Measurements from ENCODE around the gene PRKCA.

Gene PRKCA

DNA sequence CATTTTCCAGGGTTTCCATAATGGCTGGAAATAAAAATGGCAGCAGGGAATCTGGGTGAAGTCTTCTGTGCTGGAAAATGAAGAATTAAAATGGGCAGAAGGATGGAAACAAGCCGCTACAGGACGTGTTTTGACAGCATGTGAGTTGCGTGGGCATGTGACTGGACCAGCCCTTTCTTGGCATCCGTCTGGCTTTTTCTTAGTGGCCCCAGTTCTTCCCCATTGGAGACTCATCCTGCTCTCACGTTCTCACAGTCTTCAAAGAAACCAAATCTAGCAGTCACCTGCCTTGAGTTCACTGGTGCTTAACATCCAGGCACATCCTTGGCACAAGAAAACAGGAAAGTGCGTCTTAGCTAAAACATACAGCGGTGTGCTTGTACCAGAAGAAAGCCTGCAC is 352.4 kb downstream of the PRKCA start:
- H4K20me1 ChIP-seq (ENCODE audit: control insufficient read depth, insufficient read depth, low read depth, low read length), result no peaks in the 10 kb centered on the region
- no peaks in the 10 kb centered on the region for H3K36me3 ChIP-seq (ENCODE audit: control insufficient read depth, low read length)
- no peaks in the 10 kb centered on the region for H3K79me2 ChIP-seq (ENCODE audit: control insufficient read depth, low read length)
- no peaks in the 10 kb centered on the region for H3K9me2 ChIP-seq (replicated peaks; ENCODE audit: control insufficient read depth, low read length)
- H3K4me3 ChIP-seq (ENCODE audit: low read length), result no peak overlapping the region
- peaks cover 4% of the 10 kb centered on the region; the same call in 1 of the 2 replicates for H3K9me3 ChIP-seq (ENCODE audit: control insufficient read depth, insufficient read depth, low read length)
- TF ChIP-seq, protein P1, sequence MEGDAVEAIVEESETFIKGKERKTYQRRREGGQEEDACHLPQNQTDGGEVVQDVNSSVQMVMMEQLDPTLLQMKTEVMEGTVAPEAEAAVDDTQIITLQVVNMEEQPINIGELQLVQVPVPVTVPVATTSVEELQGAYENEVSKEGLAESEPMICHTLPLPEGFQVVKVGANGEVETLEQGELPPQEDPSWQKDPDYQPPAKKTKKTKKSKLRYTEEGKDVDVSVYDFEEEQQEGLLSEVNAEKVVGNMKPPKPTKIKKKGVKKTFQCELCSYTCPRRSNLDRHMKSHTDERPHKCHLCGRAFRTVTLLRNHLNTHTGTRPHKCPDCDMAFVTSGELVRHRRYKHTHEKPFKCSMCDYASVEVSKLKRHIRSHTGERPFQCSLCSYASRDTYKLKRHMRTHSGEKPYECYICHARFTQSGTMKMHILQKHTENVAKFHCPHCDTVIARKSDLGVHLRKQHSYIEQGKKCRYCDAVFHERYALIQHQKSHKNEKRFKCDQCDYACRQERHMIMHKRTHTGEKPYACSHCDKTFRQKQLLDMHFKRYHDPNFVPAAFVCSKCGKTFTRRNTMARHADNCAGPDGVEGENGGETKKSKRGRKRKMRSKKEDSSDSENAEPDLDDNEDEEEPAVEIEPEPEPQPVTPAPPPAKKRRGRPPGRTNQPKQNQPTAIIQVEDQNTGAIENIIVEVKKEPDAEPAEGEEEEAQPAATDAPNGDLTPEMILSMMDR (IDR thresholded peaks at IDR 0.05; ENCODE audit: low read depth, low read length, poor library complexity, severe bottlenecking), result no peak
- TF ChIP-seq EZH2phosphoT487 (IDR thresholded peaks at IDR 0.05; ENCODE audit: borderline replicate concordance, low read length), result no peak
- no peaks in the 10 kb centered on the region for H3K4me1 ChIP-seq (ENCODE audit: control insufficient read depth, low read length)
- no peak overlapping the region for H3K4me2 ChIP-seq (ENCODE audit: low read length)
- H3K27ac ChIP-seq (ENCODE audit: low read depth, low read length), result no peak overlapping the region
- H3K27me3 ChIP-seq (ENCODE audit: control insufficient read depth, low read length), result no peaks in the 10 kb centered on the region
- no peaks in the 10 kb centered on the region for H3F3A ChIP-seq (ENCODE audit: control insufficient read depth, insufficient read depth)

DNA sequence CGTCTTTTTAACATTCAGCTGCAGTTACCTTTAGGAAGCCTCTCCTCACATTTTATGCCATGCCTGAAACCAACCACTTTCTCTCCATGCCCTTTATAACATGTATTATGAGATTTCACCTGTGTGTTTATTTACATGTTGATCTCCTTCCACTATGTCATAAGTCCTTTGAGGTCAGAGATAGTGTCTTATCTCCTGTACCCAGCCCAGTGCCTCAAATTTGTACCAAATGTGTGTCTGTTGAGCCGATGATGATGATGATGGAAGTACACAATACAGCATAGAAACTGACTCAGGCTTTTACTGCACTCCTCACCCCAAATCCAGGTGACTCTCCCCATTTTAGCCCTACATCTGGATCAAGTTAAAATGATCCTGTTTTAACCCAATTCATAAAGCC is 353.0 kb downstream of the PRKCA start:
- Histone ChIP-seq H3K4me2 (ENCODE audit: low read length) (no peak overlapping the region), H3K4me3 (ENCODE audit: low read length) (no peak overlapping the region), H3K79me2 (ENCODE audit: control insufficient read depth, low read length) (no peaks in the 10 kb centered on the region), H4K20me1 (ENCODE audit: control insufficient read depth, insufficient read depth, low read depth, low read length) (no peaks in the 10 kb centered on the region), H3K4me1 (ENCODE audit: control insufficient read depth, low read length) (no peaks in the 10 kb centered on the region), H3K27ac (ENCODE audit: low read depth, low read length) (no peak overlapping the region), H3K9me3 (ENCODE audit: control insufficient read depth, insufficient read depth, low read length) (peaks cover 4% of the 10 kb centered on the region; the same call in 1 of the 2 replicates), H3K36me3 (ENCODE audit: control insufficient read depth, low read length) (no peaks in the 10 kb centered on the region), H3K9me2 (replicated peaks; ENCODE audit: control insufficient read depth, low read length) (no peaks in the 10 kb centered on the region), H3F3A (ENCODE audit: control insufficient read depth, insufficient read depth) (no peaks in the 10 kb centered on the region), H3K27me3 (ENCODE audit: control insufficient read depth, low read length) (no peaks in the 10 kb centered on the region)
- TF ChIP-seq, protein P1 (IDR thresholded peaks at IDR 0.05; ENCODE audit: low read depth, low read length, poor library complexity, severe bottlenecking), result no peak

DNA sequence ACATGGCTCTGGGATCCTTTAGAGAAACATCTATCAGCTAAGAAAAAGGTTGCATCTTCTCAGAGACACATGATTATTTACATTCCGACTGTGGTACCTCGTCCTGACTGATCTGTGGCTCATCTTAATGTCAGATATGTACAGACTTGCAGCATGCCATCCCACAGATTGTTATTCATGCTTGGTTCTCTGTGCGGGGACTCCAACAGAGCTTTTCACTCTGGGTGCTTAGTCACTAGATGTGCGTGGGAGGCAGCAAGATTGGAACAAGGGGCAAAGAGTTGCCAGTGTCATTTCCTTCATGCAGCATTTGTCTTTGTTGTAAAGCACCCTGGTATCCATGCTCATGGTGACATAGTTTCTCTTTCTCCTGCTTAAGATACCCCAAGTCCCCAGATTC is 353.4 kb downstream of the PRKCA start:
- H3K9me2 ChIP-seq (replicated peaks; ENCODE audit: control insufficient read depth, low read length), result no peaks in the 10 kb centered on the region
- no peaks in the 10 kb centered on the region for H3K36me3 ChIP-seq (ENCODE audit: control insufficient read depth, low read length)
- peaks cover 4% of the 10 kb centered on the region; the same call in 1 of the 2 replicates for H3K9me3 ChIP-seq (ENCODE audit: control insufficient read depth, insufficient read depth, low read length)
- no peak overlapping the region for H3K27ac ChIP-seq (ENCODE audit: low read depth, low read length)
- no peaks in the 10 kb centered on the region for H3F3A ChIP-seq (ENCODE audit: control insufficient read depth, insufficient read depth)
- H3K79me2 ChIP-seq (ENCODE audit: control insufficient read depth, low read length), result no peaks in the 10 kb centered on the region
- no peaks in the 10 kb centered on the region for H3K27me3 ChIP-seq (ENCODE audit: control insufficient read depth, low read length)
- H3K4me3 ChIP-seq (ENCODE audit: low read length), result no peak overlapping the region
- no peaks in the 10 kb centered on the region for H3K4me1 ChIP-seq (ENCODE audit: control insufficient read depth, low read length)
- no peak overlapping the region for H3K4me2 ChIP-seq (ENCODE audit: low read length)
- H4K20me1 ChIP-seq (ENCODE audit: control insufficient read depth, insufficient read depth, low read depth, low read length), result no peaks in the 10 kb centered on the region
- no peak for TF ChIP-seq EZH2phosphoT487 (IDR thresholded peaks at IDR 0.05; ENCODE audit: borderline replicate concordance, low read length)
- TF ChIP-seq, protein P1 (IDR thresholded peaks at IDR 0.05; ENCODE audit: low read depth, low read length, poor library complexity, severe bottlenecking), result no peak

Measured in DOHH2 (cell line).